HFF-Myc (cell line): ENCODE data around the gene NOC2L.

ENCODE experiments used
- DNase-seq: peaks from one replicate; pipeline ENCODE4 v3.0.0-alpha.2; 2011; ENCODE audit warnings: low read depth; ENCODE audit errors: extremely low read depth
- H3K4me3 ChIP-seq: replicated peaks from 2 replicates; pipeline ENCODE4 v1.5.1; 2011; ENCODE audit warnings: low read depth, mild to moderate bottlenecking, control low read depth, low read length
- TF ChIP-seq, protein P1 (sequence below): IDR thresholded peaks from 2 replicates; pipeline ENCODE4 v1.5.1; 2012; ENCODE audit warnings: mild to moderate bottlenecking, low read depth, low read length, control low read depth; ENCODE audit errors: missing control alignments

Gene NOC2L

GRCh38 chr1:960363-961131 lies 1.5 kb upstream of the NOC2L start, which contains the start of gene KLHL17:
KLHL17 (plus strand) TSS chr1:960584; CDS start chr1:960694, 110 bp downstream.
- DNase-seq: no peak
- H3K4me3 ChIP-seq: peak within 1 kb of the TSS; percentile 60
- TF ChIP-seq, protein P1, sequence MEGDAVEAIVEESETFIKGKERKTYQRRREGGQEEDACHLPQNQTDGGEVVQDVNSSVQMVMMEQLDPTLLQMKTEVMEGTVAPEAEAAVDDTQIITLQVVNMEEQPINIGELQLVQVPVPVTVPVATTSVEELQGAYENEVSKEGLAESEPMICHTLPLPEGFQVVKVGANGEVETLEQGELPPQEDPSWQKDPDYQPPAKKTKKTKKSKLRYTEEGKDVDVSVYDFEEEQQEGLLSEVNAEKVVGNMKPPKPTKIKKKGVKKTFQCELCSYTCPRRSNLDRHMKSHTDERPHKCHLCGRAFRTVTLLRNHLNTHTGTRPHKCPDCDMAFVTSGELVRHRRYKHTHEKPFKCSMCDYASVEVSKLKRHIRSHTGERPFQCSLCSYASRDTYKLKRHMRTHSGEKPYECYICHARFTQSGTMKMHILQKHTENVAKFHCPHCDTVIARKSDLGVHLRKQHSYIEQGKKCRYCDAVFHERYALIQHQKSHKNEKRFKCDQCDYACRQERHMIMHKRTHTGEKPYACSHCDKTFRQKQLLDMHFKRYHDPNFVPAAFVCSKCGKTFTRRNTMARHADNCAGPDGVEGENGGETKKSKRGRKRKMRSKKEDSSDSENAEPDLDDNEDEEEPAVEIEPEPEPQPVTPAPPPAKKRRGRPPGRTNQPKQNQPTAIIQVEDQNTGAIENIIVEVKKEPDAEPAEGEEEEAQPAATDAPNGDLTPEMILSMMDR: no peak

GRCh38 chr1:959731-960362 lies 791 bp upstream of the NOC2L start:
- no peak for DNase-seq
- H3K4me3 ChIP-seq: peak overlapping the region; percentile 60
- TF ChIP-seq, protein P1: no peak

DNA sequence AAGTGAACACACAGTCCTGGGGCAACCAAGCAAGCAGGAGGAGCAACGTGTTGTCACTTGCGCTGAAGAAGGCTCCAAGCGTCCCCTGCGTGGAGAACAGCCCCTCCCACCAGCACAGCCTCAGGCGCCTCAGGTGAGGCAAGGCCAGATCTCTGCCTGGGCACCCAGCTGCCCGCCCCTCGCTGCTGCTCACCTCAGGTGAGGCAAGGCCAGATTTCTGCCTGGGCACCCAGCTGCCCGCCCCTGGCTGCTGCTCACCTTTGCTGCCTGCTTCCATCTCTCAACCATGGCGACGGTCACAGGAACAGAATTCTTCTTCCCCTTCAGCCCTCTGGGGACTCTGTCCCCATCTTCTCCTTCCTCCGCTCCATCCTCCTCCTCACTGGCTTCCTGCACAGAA lies 2.4 kb downstream of the NOC2L start:
- TF ChIP-seq, protein P1: no peak
- no peak overlapping the region for H3K4me3 ChIP-seq
- no peak for DNase-seq

GRCh38 chr1:955474-955873 lies 3.6 kb downstream of the NOC2L start:
- TF ChIP-seq, protein P1: no peak
- no peak for DNase-seq

DNA sequence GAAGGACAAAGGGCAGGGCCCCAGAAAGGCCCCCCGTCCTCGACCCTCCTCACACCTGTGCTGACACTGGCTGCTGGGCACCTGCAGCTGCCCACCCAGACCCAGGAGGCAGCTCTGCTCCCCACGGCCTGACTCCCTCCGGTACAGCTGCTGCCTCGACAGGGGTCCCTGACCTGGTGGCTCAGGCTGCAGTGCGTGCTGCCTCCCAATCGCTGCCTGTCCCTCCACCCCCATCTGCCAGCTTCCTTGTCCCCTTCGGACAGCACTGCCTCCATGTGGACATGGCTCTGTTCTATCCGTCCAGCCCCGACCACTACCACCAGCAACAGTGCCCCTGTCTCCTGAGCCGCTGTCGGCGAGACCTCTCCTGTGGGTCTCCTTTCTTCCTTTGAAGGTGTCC lies 4.1 kb downstream of the NOC2L start:
- no peak for DNase-seq
- H3K4me3 ChIP-seq: no peak overlapping the region
- TF ChIP-seq, protein P1: no peak

More at GRCh38 chr1:955474-955873, 3.6 kb downstream of the NOC2L start:
- no peak overlapping the region for H3K4me3 ChIP-seq

DNA sequence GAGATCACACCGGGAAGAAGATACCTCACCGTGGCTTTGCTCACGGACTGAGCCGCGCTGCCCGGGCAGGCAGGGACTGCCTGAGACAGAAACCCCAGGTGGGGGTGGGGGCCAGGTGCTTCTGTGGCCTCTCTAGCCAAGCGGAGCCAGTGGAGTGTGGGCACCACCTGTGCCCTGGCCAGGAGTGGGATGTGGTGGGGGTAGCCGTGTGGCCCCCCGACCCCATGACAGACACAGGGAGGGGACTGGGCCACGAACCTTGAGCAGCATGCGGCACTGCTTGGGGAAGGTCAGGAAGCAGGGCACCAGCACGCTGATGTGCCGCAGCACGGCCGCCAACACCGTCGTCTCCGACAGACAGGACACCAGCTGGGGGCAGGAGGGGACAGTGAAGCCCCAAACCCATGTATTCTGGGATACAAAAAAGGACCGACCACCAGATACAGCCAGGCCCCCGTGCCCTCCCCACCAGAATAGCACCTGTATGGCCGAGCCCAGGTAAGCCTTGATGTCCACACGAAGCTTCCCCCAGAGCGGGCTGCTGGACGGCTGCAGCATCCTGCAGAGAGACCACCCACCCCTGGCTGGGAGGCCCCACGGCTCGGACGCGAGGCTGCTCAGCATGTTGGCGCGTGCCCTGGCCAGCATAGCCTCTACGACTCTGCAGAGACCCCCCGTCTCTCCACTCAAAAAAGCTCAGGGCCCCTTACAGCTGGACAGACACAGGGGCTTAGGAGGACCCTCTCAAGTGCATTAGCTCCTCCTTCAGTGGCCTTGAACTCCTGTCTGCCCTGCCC lies 5.3 kb downstream of the NOC2L start:
- TF ChIP-seq, protein P1: no peak
- H3K4me3 ChIP-seq: no peak overlapping the region
- no peak for DNase-seq
